NCI-H446 (cell line): ENCODE results near the gene CCNYL1.
A peak's percentile ranks its signal among the peaks of the same experiment; 100 is the strongest.

ENCODE experiments used
- DNase-seq, 2 experiments: peaks; one replicate each; lab custom pipeline; 2025; lab: John Stamatoyannopoulos, UW

The CCNYL1 gene

GRCh38 chr2:207766041-207766551 lies 54.7 kb downstream of the CCNYL1 start:
- DNase-seq: no peak

GRCh38 chr2:207766697-207767460 lies 55.4 kb downstream of the CCNYL1 start:
- no peak for DNase-seq

GRCh38 chr2:207767461-207768167 lies 56.2 kb downstream of the CCNYL1 start:
- DNase-seq: no peak

GRCh38 chr2:207768168-207768865 lies 56.9 kb downstream of the CCNYL1 start:
- no peak for DNase-seq

GRCh38 chr2:207768866-207769596 lies 57.6 kb downstream of the CCNYL1 start:
- no peak for DNase-seq

GRCh38 chr2:207770602-207771404 lies 59.4 kb downstream of the CCNYL1 start:
- no peak for DNase-seq

- no peak for DNase-seq
Observed at GRCh38 chr2:207771421-207771820, 60.0 kb downstream of the CCNYL1 start.

- DNase-seq: no peak
Observed at GRCh38 chr2:207772081-207772843, 60.8 kb downstream of the CCNYL1 start.

- DNase-seq: no peak
Observed at GRCh38 chr2:207772844-207773205, 61.4 kb downstream of the CCNYL1 start.

GRCh38 chr2:207775473-207775872 lies 64.0 kb downstream of the CCNYL1 start:
- DNase-seq: no peak

- peak in 1 of 2 experiments; percentile 53 for DNase-seq
Observed at GRCh38 chr2:207777124-207777523, 65.7 kb downstream of the CCNYL1 start.

- DNase-seq: no peak
Observed at GRCh38 chr2:207778298-207778882, 67.0 kb downstream of the CCNYL1 start.

- no peak for DNase-seq
Observed at GRCh38 chr2:207779523-207779922, 68.1 kb downstream of the CCNYL1 start.

- DNase-seq: no peak
Observed at GRCh38 chr2:207782238-207783030, 71.0 kb downstream of the CCNYL1 start.

- no peak for DNase-seq
Observed at GRCh38 chr2:207783514-207783913, 72.1 kb downstream of the CCNYL1 start.

GRCh38 chr2:207784898-207785297 lies 73.5 kb downstream of the CCNYL1 start:
- DNase-seq: no peak

GRCh38 chr2:207787017-207787416 lies 75.6 kb downstream of the CCNYL1 start:
- DNase-seq: no peak

- DNase-seq: no peak
Observed at GRCh38 chr2:207787800-207788199, 76.4 kb downstream of the CCNYL1 start.

- no peak for DNase-seq
Observed at GRCh38 chr2:207790898-207791297, 79.5 kb downstream of the CCNYL1 start.
